Stimulated activated CD4-positive, alpha-beta T cell treated with anti-CD3 and anti-CD28 coated beads, TNF-alpha, amount 100 ng/mL, for 48 hours (primary cell): ENCODE measurements around the gene ACKR3.

Experiments used
- DNase-seq, 3 donors: peaks; one replicate each; pipeline ENCODE4 v3.0.0-alpha.2; 2020; ENCODE audit warnings: low read depth in 3 of 3

The ACKR3 gene

GRCh38 chr2:236628981-236629605 lies 59.5 kb downstream of the ACKR3 start:
- no peak for DNase-seq

DNA sequence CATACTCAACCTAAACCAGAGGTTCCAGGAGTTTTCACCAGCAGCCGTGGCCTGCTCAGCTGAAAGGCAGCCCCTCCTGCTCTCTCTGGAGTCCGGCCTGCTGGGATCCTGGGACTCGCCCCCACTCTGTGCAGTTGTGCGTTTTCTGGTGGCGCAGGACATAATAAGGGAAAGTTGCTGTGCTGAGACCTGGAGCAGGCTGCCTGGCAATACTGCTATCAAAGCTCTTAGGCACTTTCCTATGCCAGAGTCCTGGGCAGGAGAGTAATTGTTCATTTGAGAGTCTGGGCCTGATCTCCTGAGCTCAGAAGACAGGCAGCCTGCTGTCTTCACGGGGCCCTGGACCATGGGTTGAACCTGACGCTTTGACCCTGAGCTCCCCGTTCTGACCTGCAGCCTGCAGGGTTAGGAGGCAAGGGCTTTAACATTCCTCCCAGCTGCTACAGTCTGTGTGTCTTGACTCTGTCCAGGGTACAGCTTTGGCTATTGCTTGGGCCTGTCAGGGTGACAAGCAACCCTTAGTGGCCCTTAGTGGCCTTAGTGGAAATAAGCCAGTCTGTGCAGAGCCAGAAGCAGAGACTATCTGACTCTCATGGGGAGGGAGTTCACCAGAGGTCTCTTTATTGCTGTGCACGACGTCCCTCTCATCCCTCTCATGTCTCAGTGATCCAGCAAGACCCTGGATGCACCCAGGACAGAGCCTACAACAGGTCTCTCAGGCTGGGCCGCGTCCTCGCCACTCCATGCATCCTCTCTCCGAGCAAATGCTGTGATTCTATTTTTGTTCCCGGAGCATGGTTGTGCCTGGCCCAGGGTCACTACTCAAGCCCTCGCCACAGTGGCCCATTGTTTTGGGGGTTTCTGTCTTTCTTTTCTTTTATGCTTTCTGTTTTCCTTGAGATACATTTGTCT lies 60.6 kb downstream of the ACKR3 start:
- DNase-seq: no peak

DNA sequence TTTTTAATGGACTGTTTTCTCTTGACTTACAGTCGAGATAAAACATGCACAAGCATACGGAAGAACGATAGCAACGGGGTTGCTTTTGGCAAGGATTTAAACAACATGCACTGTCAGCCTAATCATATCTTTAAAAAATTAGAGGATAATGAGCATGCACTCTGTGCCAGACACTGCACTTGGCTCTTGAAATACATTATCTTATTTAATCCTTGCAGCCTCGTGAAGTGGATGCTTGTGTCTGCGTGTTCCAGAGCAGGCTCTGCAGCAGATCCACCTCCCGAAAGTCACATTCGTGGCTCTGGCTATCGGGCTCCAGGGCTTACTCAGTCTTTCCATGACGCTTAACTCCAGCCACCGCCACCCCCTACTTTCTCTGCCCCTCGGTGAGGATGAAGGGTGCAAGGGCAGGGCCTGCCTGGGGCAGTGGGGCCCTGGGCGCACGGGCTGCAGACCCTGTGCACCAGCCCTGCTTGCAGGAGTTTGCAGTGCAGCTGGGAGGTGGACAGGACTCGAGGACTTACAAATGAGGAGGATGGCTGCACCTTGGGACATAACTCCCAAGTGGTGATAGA lies 61.7 kb downstream of the ACKR3 start:
- no peak for DNase-seq

DNA sequence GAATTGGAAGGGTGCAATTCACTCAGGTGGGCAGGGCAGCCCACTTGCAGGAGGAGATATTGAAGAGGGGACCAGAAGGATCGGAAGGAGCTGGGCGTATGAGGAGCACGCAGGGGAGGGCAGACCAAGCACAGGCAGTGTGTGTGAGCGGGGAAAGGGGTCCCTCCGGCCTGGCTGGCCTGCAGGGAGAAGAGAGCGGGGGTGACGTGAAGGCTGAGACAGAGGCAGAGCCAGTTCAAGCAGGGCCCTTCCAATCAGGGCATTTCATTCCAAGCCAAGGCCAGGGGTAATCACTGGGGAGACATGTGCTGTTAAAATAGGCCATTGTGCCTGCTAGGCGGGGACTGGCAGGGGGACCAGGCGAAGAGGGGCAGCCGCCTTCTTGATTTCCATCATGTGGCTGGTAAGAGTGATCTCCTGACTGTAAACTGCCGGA lies 62.2 kb downstream of the ACKR3 start:
- DNase-seq: no peak
